GM12878 (cell line): ENCODE measurements around the gene KLF11. TPM values are rescaled to one million over a fixed set of nuclear protein-coding genes. Genes with fewer than 3 reads are reported as not detected.
A peak's percentile ranks its signal among the peaks of the same experiment; 100 is the strongest.

Source experiments
- ATAC-seq: fragments of 200-7000 bp; cut with Tn5 transposase; 3 replicates; pipeline ENCODE4 v1.9.1; 2020; ENCODE audit warnings: mild to moderate bottlenecking, moderate library complexity
- BruUV-seq: library from RNA; stranded (reverse); fragments of 400-500 nt; replicated peaks from 2 replicates; lab custom pipeline; 2021; lab: Mats Ljungman, UMichigan
- CTCF ChIA-PET: fragments of 300-600 bp; sonication (Branson Sonifier 250); formaldehyde crosslinking; extraction: SDS; loops from one replicate; lab custom pipeline; 2021; ENCODE audit warnings: inconsistent platforms; lab: Yijun Ruan, JAX
- POLR2A ChIA-PET: fragments of 350-600 bp; formaldehyde crosslinking; extraction: SDS; loops from one replicate; lab custom pipeline; 2021; ENCODE audit warnings: inconsistent platforms; lab: Charles Lee
- RAD21 ChIA-PET: fragments of 300-600 bp; sonication (Branson Sonifier 250); formaldehyde crosslinking; loops from one replicate; lab custom pipeline; 2023; ENCODE audit warnings: antibody characterized with exemption; ENCODE audit not compliant: unreplicated experiment; lab: Charles Lee
- SMC1A ChIA-PET: fragments of 300-600 bp; sonication (Branson Sonifier 250); formaldehyde crosslinking; loops from one replicate; lab custom pipeline; 2023; ENCODE audit not compliant: unreplicated experiment, uncharacterized antibody; lab: Charles Lee
- DNase-seq: peaks from one replicate; pipeline ENCODE4 v3.0.0-alpha.2; 2011; ENCODE audit warnings: low read depth, low spot score
- FAIRE-seq: peaks from 3 replicates; lab custom pipeline; 2011; peaks lifted over from hg19 to GRCh38; lab: Jason Lieb, UNC
- H2AFZ ChIP-seq: 2 replicates; pipeline ENCODE4 v1.6.0; 2011; ENCODE audit warnings: low read depth, low read length, control low read depth; ENCODE audit not compliant: control insufficient read depth
- H3K27ac ChIP-seq: 2 replicates; pipeline ENCODE4 v1.5.1; 2011; ENCODE audit warnings: control low read depth; ENCODE audit not compliant: control insufficient read depth, insufficient read depth
- H3K27me3 ChIP-seq, 2 experiments: replicated peaks in 1 of 2; 2 replicates each; pipeline versions ENCODE4 v1.6.0 to v1.6.1; 2011; ENCODE audit warnings: low read length in 1 of 2; ENCODE audit not compliant: control insufficient read depth in 2 of 2, insufficient read depth in 2 of 2
- H3K36me3 ChIP-seq, 2 experiments: 2 replicates each; pipeline ENCODE4 v1.5.1; 2011; ENCODE audit warnings: low read length in 1 of 2; ENCODE audit not compliant: control insufficient read depth in 2 of 2, insufficient read depth in 2 of 2
- H3K4me1 ChIP-seq: 2 replicates; pipeline ENCODE4 v1.6.1; 2011; ENCODE audit warnings: mild to moderate bottlenecking, low read length, moderate library complexity, mixed read lengths; ENCODE audit not compliant: control insufficient read depth, insufficient read depth
- H3K4me2 ChIP-seq: 2 replicates; pipeline ENCODE4 v1.6.0; 2011; ENCODE audit warnings: control low read depth; ENCODE audit not compliant: control insufficient read depth, insufficient read depth
- H3K4me3 ChIP-seq: fragments of 200-600 bp; sonication (generic); 2 replicates; pipeline ENCODE4 v1.5.1; 2016
- H3K79me2 ChIP-seq: 2 replicates; pipeline ENCODE4 v1.6.0; 2011; ENCODE audit warnings: low read length; ENCODE audit not compliant: control insufficient read depth, insufficient read depth
- H3K9ac ChIP-seq: 2 replicates; pipeline ENCODE4 v1.8.0; 2011; ENCODE audit warnings: low read length, control low read depth, mixed read lengths; ENCODE audit not compliant: control insufficient read depth, insufficient read depth
- H3K9me3 ChIP-seq: replicated peaks from 3 replicates; pipeline ENCODE4 v1.5.1; 2011; ENCODE audit warnings: mild to moderate bottlenecking, low read length; ENCODE audit not compliant: control insufficient read depth, insufficient read depth
- H4K20me1 ChIP-seq: 2 replicates; pipeline ENCODE4 v1.6.0; 2011; ENCODE audit not compliant: control insufficient read depth, insufficient read depth
- ASH2L ChIP-seq: fragments of 300-600, 200-600 bp; sonication (generic); IDR thresholded peaks from 2 replicates; pipeline ENCODE4 v1.6.1; 2017; ENCODE audit warnings: low read depth, mild to moderate bottlenecking, borderline replicate concordance
- BHLHE40 ChIP-seq, 2 experiments: fragments of 450-650 bp in 1 of 2; IDR thresholded peaks; 2 replicates each; pipeline ENCODE4 v1.6.1; 2011 to 2017; ENCODE audit warnings: low read depth in 2 of 2, borderline replicate concordance in 1 of 2, improper control_type of control experiment in 1 of 2, low read length in 1 of 2, mild to moderate bottlenecking in 1 of 2
- E4F1 ChIP-seq: fragments of 450-650 bp; IDR thresholded peaks from 2 replicates; pipeline ENCODE4 v1.6.1; 2018; ENCODE audit warnings: borderline replicate concordance, mild to moderate bottlenecking; ENCODE audit not compliant: partially characterized antibody
- FOXM1 ChIP-seq: IDR thresholded peaks from 2 replicates; pipeline ENCODE4 v1.6.1; 2012; ENCODE audit warnings: low read depth, mild to moderate bottlenecking, inconsistent platforms, low read length, moderate library complexity
- HSF1 ChIP-seq: fragments of 150-350 bp; IDR thresholded peaks from 2 replicates; pipeline ENCODE4 v1.6.1; 2014; ENCODE audit warnings: mild to moderate bottlenecking, low read depth, low read length
- IKZF2 ChIP-seq, 2 experiments: fragments of 450-650 bp; IDR thresholded peaks; 2 replicates each; pipeline ENCODE4 v1.6.1; 2017; ENCODE audit warnings: mild to moderate bottlenecking in 2 of 2, moderate library complexity in 2 of 2
- KAT2A ChIP-seq: conservative IDR thresholded peaks from 2 replicates; pipeline ENCODE4 v1.6.1; 2011; ENCODE audit warnings: low read depth, low read length; ENCODE audit not compliant: control insufficient read depth
- RELA ChIP-seq: fragments of 450-650 bp; IDR thresholded peaks from 2 replicates; pipeline ENCODE4 v1.8.0; 2014; ENCODE audit warnings: borderline replicate concordance; ENCODE audit not compliant: partially characterized antibody
- RUNX3 ChIP-seq: IDR thresholded peaks from 2 replicates; pipeline ENCODE4 v1.6.1; 2012; ENCODE audit warnings: low read length, inconsistent platforms
- TARDBP ChIP-seq: IDR thresholded peaks from 2 replicates; pipeline ENCODE4 v1.6.1; 2016; ENCODE audit warnings: borderline replicate concordance
- ZNF217 ChIP-seq: fragments of 450-650 bp; IDR thresholded peaks from 2 replicates; pipeline ENCODE4 v1.6.1; 2017; ENCODE audit warnings: antibody characterized with exemption, mild to moderate bottlenecking
- WGBS: methylation state at CpG from one replicate; pipeline ENCODE4 v1.1.6; 2016; ENCODE audit warnings: low lambda C conversion rate; ENCODE audit not compliant: insufficient replicate concordance, insufficient coverage; ENCODE audit errors: missing lambda C conversion rate; 5-methylcytosine and 5-hydroxymethylcytosine counted together
- in situ Hi-C: fragments of 300-500 bp; cut with MboI; formaldehyde crosslinking; loops from 9 replicates; pipeline ENCODE4 v1.14.3; 2018; ENCODE audit warnings: mixed read lengths
- intact Hi-C: fragments of 100-400 bp; cut with micrococcal nuclease; formaldehyde crosslinking; loops from one replicate; pipeline ENCODE4 v1.14.2; 2022; ENCODE audit not compliant: unreplicated experiment
- polyA plus RNA-seq, 11 experiments: library from polyadenylated mRNA; depleted of rRNA in 4 of 11; unstranded in 6 of 11; stranded (reverse) in 5 of 11; fragments of >200 nt; fragmentation: Nextera tagmentation in 4 of 11; fragmentation: Illumina TruSeq in 1 of 11; extraction: Ambion mirVana in 4 of 11; extraction: Trizol in 1 of 11; gene quantifications; 1 replicate in 1 of 11; 2 replicates in 10 of 11; pipeline versions ENCODE4 v1.2.1 to v1.2.3, GENCODE V29; 2011 to 2016; ENCODE audit warnings: inconsistent platforms in 2 of 11, missing spikeins in 2 of 11, low read depth in 1 of 11
- total RNA-seq, 4 experiments: library from RNA; depleted of rRNA in 3 of 4; stranded (reverse); fragments of >200 nt in 3 of 4; fragmentation: Illumina TruSeq in 1 of 4; extraction: Trizol in 1 of 4; gene quantifications; 2 replicates each; pipeline versions ENCODE4 v1.2.1 to v1.2.3, GENCODE V29; 2013 to 2021

KLF11 gene
- total and polyA plus RNA-seq, 10 of the 15 experiments (the other 5 are each of a cell fraction or from before 2014, with no cell fraction given): 0.03 to 0.54 (median 0.14) TPM; not detected in 1

GRCh38 chr2:10056439-10056838, 13.1 kb downstream of the KLF11 start:
- Histone ChIP-seq H2AFZ (no peak overlapping the region), H3K79me2 (no peaks in the 10 kb centered on the region), H3K9ac (no peak overlapping the region), H3K36me3 (no peaks in the 10 kb centered on the region), H3K27me3 (no peaks in the 10 kb centered on the region; a peak in 1 of 4 replicates), H4K20me1 (no peaks in the 10 kb centered on the region), H3K27ac (no peak overlapping the region), H3K4me1 (no peaks in the 10 kb centered on the region), H3K4me3 (no peak overlapping the region), H3K9me3 (no peaks in the 10 kb centered on the region), H3K4me2 (no peak overlapping the region)
- ATAC-seq (no peak), DNase-seq (no peak), FAIRE-seq (no peak)
- intact Hi-C loops (no loop called here), in situ Hi-C loops (no loop called here)
- 86% methylated on average over 11 of the region's 11 CpGs for WGBS
- BruUV-seq: TSS peak; percentile 24
- POLR2A ChIA-PET: no interaction called here
- TF ChIP-seq RUNX3 (no peak), TARDBP (no peak), ASH2L (no peak), FOXM1 (no peak)
- RAD21 ChIA-PET: interaction anchor here (1.2 to 1.3 kb wide), 2 partner anchors 9 to 72 kb away, joined by 3 to 6 read pairs; no protein-coding TSS in a partner anchor
- CTCF ChIA-PET: interaction anchor here (0.5 to 2.5 kb wide), 5 partner anchors 8 to 379 kb away, joined by 3 to 11 read pairs (median 5); no protein-coding TSS in a partner anchor
- SMC1A ChIA-PET: interaction anchor here (0.7 to 1.0 kb wide), 3 partner anchors 8 to 241 kb away, joined by 3 to 4 read pairs (median 4); no protein-coding TSS in a partner anchor

GRCh38 chr2:10057231-10058107, 14.1 kb downstream of the KLF11 start:
- ChIA-PET RAD21 (interaction anchor here (1.2 to 1.3 kb wide), 2 partner anchors 10 to 73 kb away, joined by 3 to 6 read pairs; no protein-coding TSS in a partner anchor), CTCF (interaction anchor here (0.5 to 2.5 kb wide), 7 partner anchors 9 to 378 kb away, joined by 3 to 11 read pairs (median 5); no protein-coding TSS in a partner anchor), SMC1A (interaction anchor here (0.7 to 1.0 kb wide), 7 partner anchors 9 to 242 kb away, joined by 3 to 6 read pairs (median 4); no protein-coding TSS in a partner anchor), POLR2A (interaction anchor here (0.6 kb wide), 1 partner anchor 40 kb away, joined by 3 read pairs; no protein-coding TSS in a partner anchor)
- H3K9me3 ChIP-seq: no peaks in the 10 kb centered on the region
- intact Hi-C loops (no loop called here), in situ Hi-C loops (no loop called here)
- H3K4me1 ChIP-seq: no peaks in the 10 kb centered on the region
- ATAC-seq (peak; percentile 48), DNase-seq (no peak), FAIRE-seq (no peak)
- BruUV-seq: no TSS peak
- no peak overlapping the region; the same call in 1 of the 2 replicates for H2AFZ ChIP-seq
- no peak overlapping the region for H3K4me3 ChIP-seq
- H3K36me3 ChIP-seq: no peaks in the 10 kb centered on the region
- H3K4me2 ChIP-seq: no peak overlapping the region
- no peaks in the 10 kb centered on the region; a peak in 1 of 4 replicates for H3K27me3 ChIP-seq
- H3K27ac ChIP-seq: no peak overlapping the region
- 23% methylated on average over 28 of the region's 28 CpGs for WGBS
- H4K20me1 ChIP-seq: no peaks in the 10 kb centered on the region
- H3K9ac ChIP-seq: no peak overlapping the region
- no peaks in the 10 kb centered on the region for H3K79me2 ChIP-seq
- no peak for TF ChIP-seq IKZF2 (IDR thresholded peaks at IDR 0.05)
- no peak for TF ChIP-seq ZNF217
- TF ChIP-seq KAT2A: no peak
- TF ChIP-seq RELA: no peak
- no peak for TF ChIP-seq E4F1
- no peak for TF ChIP-seq BHLHE40 (IDR thresholded peaks at IDR 0.05; ENCODE audit: borderline replicate concordance in 1 of 2, low read depth in 2 of 2, low read length in 1 of 2)
- no peak for TF ChIP-seq HSF1
